Neural progenitor cell (in vitro differentiated cells): ENCODE results near the gene IL3RA. TPM values are rescaled to one million over a fixed set of nuclear protein-coding genes. Genes with fewer than 3 reads are reported as not detected.

ENCODE experiments used
- DNase-seq: peaks from one replicate; pipeline ENCODE4 v3.0.0-alpha.2; 2016; ENCODE audit warnings: low spot score
- H2AFZ ChIP-seq: fragments of 200-600 bp; sonication (generic); replicated peaks from 2 replicates; pipeline ENCODE4 v1.6.1; 2016; ENCODE audit warnings: antibody characterized with exemption
- H3F3A ChIP-seq: fragments of 200-600 bp; sonication (generic); 2 replicates; pipeline ENCODE4 v1.6.1; 2016; ENCODE audit warnings: antibody characterized with exemption, low read depth
- H3K27ac ChIP-seq: fragments of 200-600 bp; sonication (generic); 2 replicates; pipeline ENCODE4 v1.5.1; 2016; ENCODE audit warnings: mild to moderate bottlenecking
- H3K27me3 ChIP-seq: fragments of 200-600 bp; sonication (generic); 2 replicates; pipeline ENCODE4 v1.6.1; 2016; ENCODE audit warnings: mild to moderate bottlenecking, moderate library complexity
- H3K36me3 ChIP-seq: fragments of 200-600 bp; sonication (generic); 2 replicates; pipeline ENCODE4 v1.5.1; 2016
- H3K4me1 ChIP-seq: fragments of 200-600 bp; sonication (generic); 2 replicates; pipeline ENCODE4 v1.6.1; 2016; ENCODE audit warnings: mixed run types
- H3K4me2 ChIP-seq: fragments of 200-600 bp; sonication (generic); 2 replicates; pipeline ENCODE4 v1.6.1; 2016
- H3K4me3 ChIP-seq: fragments of 200-600 bp; sonication (generic); 2 replicates; pipeline ENCODE4 v1.5.1; 2016
- H3K79me2 ChIP-seq: fragments of 200-600 bp; sonication (generic); 2 replicates; pipeline ENCODE4 v1.6.1; 2016; ENCODE audit warnings: low read depth
- H3K9ac ChIP-seq: fragments of 200-600 bp; sonication (generic); 2 replicates; pipeline ENCODE4 v1.6.1; 2016
- H3K9me3 ChIP-seq: fragments of 200-600 bp; sonication (generic); 2 replicates; pipeline ENCODE4 v1.5.1; 2016; ENCODE audit warnings: low read depth
- H4K20me1 ChIP-seq: fragments of 200-600 bp; sonication (generic); 2 replicates; pipeline ENCODE4 v1.6.1; 2016; ENCODE audit warnings: low read depth
- H3K27ac Mint-ChIP-seq: 3 replicates; pipeline ENCODE4 v1.8.0; 2021; ENCODE audit warnings: mixed read lengths
- H3K27me3 Mint-ChIP-seq: 2 replicates; pipeline ENCODE4 v1.8.0; 2022; ENCODE audit warnings: low read depth, mild to moderate bottlenecking, inconsistent platforms, moderate library complexity, mixed read lengths; ENCODE audit not compliant: insufficient read depth
- H3K36me3 Mint-ChIP-seq: 3 replicates; pipeline ENCODE4 v1.8.0; 2021; ENCODE audit warnings: mixed read lengths
- H3K4me1 Mint-ChIP-seq: 3 replicates; pipeline ENCODE4 v1.8.0; 2021; ENCODE audit warnings: mixed read lengths
- H3K4me3 Mint-ChIP-seq: 3 replicates; pipeline ENCODE4 v1.8.0; 2021; ENCODE audit warnings: mild to moderate bottlenecking, moderate library complexity, mixed read lengths
- H3K9me3 Mint-ChIP-seq: 3 replicates; pipeline ENCODE4 v1.8.0; 2020; ENCODE audit warnings: mixed read lengths
- EZH2 ChIP-seq: fragments of 200-600 bp; sonication (generic); IDR thresholded peaks from 2 replicates; pipeline ENCODE4 v1.6.1; 2017; ENCODE audit warnings: antibody characterized with exemption, mild to moderate bottlenecking, moderate library complexity
- EZH2phosphoT487 ChIP-seq: fragments of 200-600 bp; sonication (generic); IDR thresholded peaks from 2 replicates; pipeline ENCODE4 v1.6.1; 2017; ENCODE audit warnings: antibody characterized with exemption
- total RNA-seq: library from RNA; depleted of rRNA; stranded (reverse); fragments of >200 nt; gene quantifications from 2 replicates; pipeline ENCODE4 v1.2.3, GENCODE V29; 2015; ENCODE audit warnings: low replicate concordance
- TF ChIP-seq, protein P1 (sequence below): fragments of 200-600 bp; sonication (generic); IDR thresholded peaks from 2 replicates; pipeline ENCODE4 v1.5.1; 2017; ENCODE audit warnings: antibody characterized with exemption, mild to moderate bottlenecking

The IL3RA gene
- total RNA-seq, 1 donor from 2014 or later: not detected

GRCh38 chrX:1357993-1358392 is 21.4 kb downstream of the IL3RA start:
- peaks cover 19% of the 10 kb centered on the region for H3K36me3 Mint-ChIP-seq
- peaks cover 28% of the 10 kb centered on the region for H3F3A ChIP-seq

GRCh38 chrX:1358793-1359476 is 22.4 kb downstream of the IL3RA start:
- Mint-ChIP-seq H3K4me3 (no peak overlapping the region), H3K27ac (no peak overlapping the region), H3K27me3 (peaks cover 4% of the 10 kb centered on the region), H3K9me3 (no peaks in the 10 kb centered on the region), H3K4me1 (peaks cover 10% of the 10 kb centered on the region), H3K36me3 (peaks cover 19% of the 10 kb centered on the region)
- H3K9ac ChIP-seq: no peak overlapping the region
- H3F3A ChIP-seq: peaks cover 21% of the 10 kb centered on the region
- peaks cover 12% of the 10 kb centered on the region for H3K4me1 ChIP-seq
- H3K27me3 ChIP-seq: no peaks in the 10 kb centered on the region
- H2AFZ ChIP-seq: no peak overlapping the region
- H3K4me2 ChIP-seq: no peak overlapping the region
- TF ChIP-seq, protein P1, sequence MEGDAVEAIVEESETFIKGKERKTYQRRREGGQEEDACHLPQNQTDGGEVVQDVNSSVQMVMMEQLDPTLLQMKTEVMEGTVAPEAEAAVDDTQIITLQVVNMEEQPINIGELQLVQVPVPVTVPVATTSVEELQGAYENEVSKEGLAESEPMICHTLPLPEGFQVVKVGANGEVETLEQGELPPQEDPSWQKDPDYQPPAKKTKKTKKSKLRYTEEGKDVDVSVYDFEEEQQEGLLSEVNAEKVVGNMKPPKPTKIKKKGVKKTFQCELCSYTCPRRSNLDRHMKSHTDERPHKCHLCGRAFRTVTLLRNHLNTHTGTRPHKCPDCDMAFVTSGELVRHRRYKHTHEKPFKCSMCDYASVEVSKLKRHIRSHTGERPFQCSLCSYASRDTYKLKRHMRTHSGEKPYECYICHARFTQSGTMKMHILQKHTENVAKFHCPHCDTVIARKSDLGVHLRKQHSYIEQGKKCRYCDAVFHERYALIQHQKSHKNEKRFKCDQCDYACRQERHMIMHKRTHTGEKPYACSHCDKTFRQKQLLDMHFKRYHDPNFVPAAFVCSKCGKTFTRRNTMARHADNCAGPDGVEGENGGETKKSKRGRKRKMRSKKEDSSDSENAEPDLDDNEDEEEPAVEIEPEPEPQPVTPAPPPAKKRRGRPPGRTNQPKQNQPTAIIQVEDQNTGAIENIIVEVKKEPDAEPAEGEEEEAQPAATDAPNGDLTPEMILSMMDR: no peak
- TF ChIP-seq EZH2phosphoT487 (no peak), EZH2 (no peak)
- H3K9me3 ChIP-seq: no peaks in the 10 kb centered on the region
- H3K79me2 ChIP-seq: no peaks in the 10 kb centered on the region
- H3K27ac ChIP-seq: no peak overlapping the region
- no peak for DNase-seq
- no peaks in the 10 kb centered on the region for H4K20me1 ChIP-seq
- H3K4me3 ChIP-seq: no peak overlapping the region
- no peaks in the 10 kb centered on the region for H3K36me3 ChIP-seq

More at GRCh38 chrX:1357993-1358392, 21.4 kb downstream of the IL3RA start:
- H3K27me3 Mint-ChIP-seq: peaks cover 4% of the 10 kb centered on the region
- H3K27ac ChIP-seq: no peak overlapping the region
- TF ChIP-seq, protein P1: no peak
- TF ChIP-seq EZH2phosphoT487: no peak
- TF ChIP-seq EZH2: no peak
- no peak overlapping the region for H3K4me3 Mint-ChIP-seq
- DNase-seq: no peak
- no peak overlapping the region for H3K9ac ChIP-seq
- H3K36me3 ChIP-seq: no peaks in the 10 kb centered on the region
- H3K4me2 ChIP-seq: no peak overlapping the region
- no peaks in the 10 kb centered on the region for H3K9me3 ChIP-seq
- peaks cover 12% of the 10 kb centered on the region for H3K4me1 ChIP-seq
- no peaks in the 10 kb centered on the region for H3K79me2 ChIP-seq
- H3K4me1 Mint-ChIP-seq: peaks cover 10% of the 10 kb centered on the region
- no peak overlapping the region for H3K4me3 ChIP-seq
- no peaks in the 10 kb centered on the region for H4K20me1 ChIP-seq
- H3K27me3 ChIP-seq: no peaks in the 10 kb centered on the region
- no peak overlapping the region for H3K27ac Mint-ChIP-seq
- no peaks in the 10 kb centered on the region for H3K9me3 Mint-ChIP-seq
- H2AFZ ChIP-seq: no peak overlapping the region

- peaks cover 12% of the 10 kb centered on the region for H3K4me1 ChIP-seq
- peaks cover 10% of the 10 kb centered on the region for H3K4me1 Mint-ChIP-seq
- no peaks in the 10 kb centered on the region for H3K79me2 ChIP-seq
- H3K9ac ChIP-seq: no peak overlapping the region
- no peaks in the 10 kb centered on the region for H3K9me3 ChIP-seq
- no peak overlapping the region for H3K27ac Mint-ChIP-seq
- no peak overlapping the region for H3K4me3 ChIP-seq
- no peak overlapping the region for H2AFZ ChIP-seq
- peaks cover 4% of the 10 kb centered on the region for H3K27me3 Mint-ChIP-seq
- H3K27me3 ChIP-seq: no peaks in the 10 kb centered on the region
- no peaks in the 10 kb centered on the region for H3K9me3 Mint-ChIP-seq
- peaks cover 19% of the 10 kb centered on the region for H3K36me3 Mint-ChIP-seq
- no peak overlapping the region for H3K4me3 Mint-ChIP-seq
- TF ChIP-seq, protein P1: no peak
- no peak for TF ChIP-seq EZH2phosphoT487
- no peak for TF ChIP-seq EZH2
- no peak overlapping the region for H3K4me2 ChIP-seq
- H3F3A ChIP-seq: peaks cover 16% of the 10 kb centered on the region
- DNase-seq: no peak
- no peaks in the 10 kb centered on the region for H3K36me3 ChIP-seq
- no peak overlapping the region for H3K27ac ChIP-seq
- H4K20me1 ChIP-seq: no peaks in the 10 kb centered on the region
Observed at GRCh38 chrX:1359477-1359873, 22.9 kb downstream of the IL3RA start.
